Neuron (in vitro differentiated cells): ENCODE data around the gene ANKRD13D.
A peak's percentile ranks its signal among the peaks of the same experiment; 100 is the strongest.

ENCODE experiments used
- H2AFZ ChIP-seq: one replicate; pipeline ENCODE4 v1.6.1; 2013; ENCODE audit warnings: low read depth, mild to moderate bottlenecking, inconsistent platforms, low read length, moderate library complexity
- H3K27me3 ChIP-seq: one replicate; pipeline ENCODE4 v1.6.1; 2013; ENCODE audit warnings: low read length; ENCODE audit not compliant: insufficient read depth
- H3K36me3 ChIP-seq: one replicate; pipeline ENCODE4 v1.6.1; 2013; ENCODE audit warnings: low read length; ENCODE audit not compliant: insufficient read depth
- H3K4me1 ChIP-seq: one replicate; pipeline ENCODE4 v1.6.1; 2013; ENCODE audit warnings: low read length; ENCODE audit not compliant: insufficient read depth
- H3K4me3 ChIP-seq: 2 replicates; pipeline ENCODE4 v1.5.1; 2013; ENCODE audit warnings: mild to moderate bottlenecking, low read length, moderate library complexity
- H3K9me3 ChIP-seq: one replicate; pipeline ENCODE4 v1.6.1; 2013; ENCODE audit warnings: low read length

Gene ANKRD13D

GRCh38 chr11:67281552-67282150 lies 7.5 kb upstream of the ANKRD13D start:
- Histone ChIP-seq H2AFZ (no peak overlapping the region), H3K4me1 (no peaks in the 10 kb centered on the region), H3K9me3 (no peaks in the 10 kb centered on the region), H3K4me3 (no peak overlapping the region), H3K27me3 (no peaks in the 10 kb centered on the region), H3K36me3 (peaks cover 57% of the 10 kb centered on the region)

- Histone ChIP-seq H3K4me1 (no peaks in the 10 kb centered on the region), H3K4me3 (no peak overlapping the region), H3K36me3 (peaks cover 57% of the 10 kb centered on the region)
Measured at GRCh38 chr11:67282155-67282875, 6.8 kb upstream of the ANKRD13D start.

GRCh38 chr11:67282876-67283371 lies 6.2 kb upstream of the ANKRD13D start:
- Histone ChIP-seq H3K27me3 (no peaks in the 10 kb centered on the region), H3K4me1 (peaks cover 5% of the 10 kb centered on the region), H2AFZ (no peak overlapping the region), H3K9me3 (no peaks in the 10 kb centered on the region), H3K36me3 (peaks cover 55% of the 10 kb centered on the region), H3K4me3 (no peak overlapping the region)

More at GRCh38 chr11:67282155-67282875, 6.8 kb upstream of the ANKRD13D start:
- Histone ChIP-seq H2AFZ (no peak overlapping the region), H3K27me3 (no peaks in the 10 kb centered on the region), H3K9me3 (no peaks in the 10 kb centered on the region)

GRCh38 chr11:67283481-67283963 lies 5.6 kb upstream of the ANKRD13D start:
- Histone ChIP-seq H3K9me3 (no peaks in the 10 kb centered on the region), H3K4me3 (no peak overlapping the region), H3K4me1 (peaks cover 9% of the 10 kb centered on the region), H2AFZ (no peak overlapping the region), H3K27me3 (no peaks in the 10 kb centered on the region), H3K36me3 (peaks cover 53% of the 10 kb centered on the region)

- Histone ChIP-seq H3K4me1 (peaks cover 11% of the 10 kb centered on the region), H3K36me3 (peaks cover 44% of the 10 kb centered on the region), H3K27me3 (no peaks in the 10 kb centered on the region), H2AFZ (no peak overlapping the region), H3K9me3 (no peaks in the 10 kb centered on the region), H3K4me3 (no peak overlapping the region)
Measured at GRCh38 chr11:67284811-67285540, 4.1 kb upstream of the ANKRD13D start.

- no peaks in the 10 kb centered on the region for H3K27me3 ChIP-seq
- H3K9me3 ChIP-seq, result no peaks in the 10 kb centered on the region
- H3K4me3 ChIP-seq, result no peak overlapping the region
- H2AFZ ChIP-seq, result no peak overlapping the region
- peaks cover 40% of the 10 kb centered on the region for H3K36me3 ChIP-seq
- H3K4me1 ChIP-seq, result peaks cover 15% of the 10 kb centered on the region
Measured at GRCh38 chr11:67285541-67286498, 3.3 kb upstream of the ANKRD13D start.

- Histone ChIP-seq H3K36me3 (peaks cover 41% of the 10 kb centered on the region), H3K4me1 (peaks cover 15% of the 10 kb centered on the region), H2AFZ (no peak overlapping the region), H3K4me3 (no peak overlapping the region), H3K9me3 (no peaks in the 10 kb centered on the region), H3K27me3 (no peaks in the 10 kb centered on the region)
Measured at GRCh38 chr11:67286621-67287333, 2.3 kb upstream of the ANKRD13D start.

- H3K36me3 ChIP-seq, result peaks cover 40% of the 10 kb centered on the region
- no peaks in the 10 kb centered on the region for H3K9me3 ChIP-seq
- H3K4me3 ChIP-seq, result peak overlapping the region; percentile 72
- H3K27me3 ChIP-seq, result no peaks in the 10 kb centered on the region
- peaks cover 15% of the 10 kb centered on the region for H3K4me1 ChIP-seq
- peak overlapping the region; percentile 86 for H2AFZ ChIP-seq
Measured at GRCh38 chr11:67287355-67288197, 1.5 kb upstream of the ANKRD13D start.

- H3K4me3 ChIP-seq, result peak overlapping the region; percentile 72
- peaks cover 37% of the 10 kb centered on the region for H3K36me3 ChIP-seq
- no peaks in the 10 kb centered on the region for H3K27me3 ChIP-seq
- H2AFZ ChIP-seq, result peak overlapping the region; percentile 86
- peaks cover 15% of the 10 kb centered on the region for H3K4me1 ChIP-seq
- H3K9me3 ChIP-seq, result no peaks in the 10 kb centered on the region
Measured at GRCh38 chr11:67288198-67288451, 978 bp upstream of the ANKRD13D start.

- Histone ChIP-seq H3K27me3 (no peaks in the 10 kb centered on the region), H2AFZ (peak overlapping the region; percentile 86), H3K36me3 (peaks cover 32% of the 10 kb centered on the region), H3K4me1 (peaks cover 15% of the 10 kb centered on the region), H3K9me3 (no peaks in the 10 kb centered on the region), H3K4me3 (peak overlapping the region; percentile 72)
Measured at GRCh38 chr11:67288452-67289225, 464 bp upstream of the ANKRD13D start.
